Left hindlimb (tissue), 1 donor: ENCODE measurements around the gene RPL41.
A peak's percentile ranks its signal among the peaks of the same experiment; 100 is the strongest.
"Not testable (repeated sequence)": the region's sequence is repeated elsewhere in the genome, so short reads cannot be mapped to it uniquely, and the experiment has no call there.

Experiments
- DNase-seq: peaks from one replicate; pipeline ENCODE4 v3.0.0-alpha.2; 2018

Gene RPL41

GRCh38 chr12:56155256-56155845, 38.9 kb downstream of the RPL41 start:
- DNase-seq: no peak

- not testable (repeated sequence) for DNase-seq
These were observed 40.2 kb downstream of the RPL41 start for GRCh38 chr12:56156464-56157200.

- DNase-seq: peak; percentile 93
These were observed 41.0 kb downstream of the RPL41 start for GRCh38 chr12:56157201-56158028.

DNA sequence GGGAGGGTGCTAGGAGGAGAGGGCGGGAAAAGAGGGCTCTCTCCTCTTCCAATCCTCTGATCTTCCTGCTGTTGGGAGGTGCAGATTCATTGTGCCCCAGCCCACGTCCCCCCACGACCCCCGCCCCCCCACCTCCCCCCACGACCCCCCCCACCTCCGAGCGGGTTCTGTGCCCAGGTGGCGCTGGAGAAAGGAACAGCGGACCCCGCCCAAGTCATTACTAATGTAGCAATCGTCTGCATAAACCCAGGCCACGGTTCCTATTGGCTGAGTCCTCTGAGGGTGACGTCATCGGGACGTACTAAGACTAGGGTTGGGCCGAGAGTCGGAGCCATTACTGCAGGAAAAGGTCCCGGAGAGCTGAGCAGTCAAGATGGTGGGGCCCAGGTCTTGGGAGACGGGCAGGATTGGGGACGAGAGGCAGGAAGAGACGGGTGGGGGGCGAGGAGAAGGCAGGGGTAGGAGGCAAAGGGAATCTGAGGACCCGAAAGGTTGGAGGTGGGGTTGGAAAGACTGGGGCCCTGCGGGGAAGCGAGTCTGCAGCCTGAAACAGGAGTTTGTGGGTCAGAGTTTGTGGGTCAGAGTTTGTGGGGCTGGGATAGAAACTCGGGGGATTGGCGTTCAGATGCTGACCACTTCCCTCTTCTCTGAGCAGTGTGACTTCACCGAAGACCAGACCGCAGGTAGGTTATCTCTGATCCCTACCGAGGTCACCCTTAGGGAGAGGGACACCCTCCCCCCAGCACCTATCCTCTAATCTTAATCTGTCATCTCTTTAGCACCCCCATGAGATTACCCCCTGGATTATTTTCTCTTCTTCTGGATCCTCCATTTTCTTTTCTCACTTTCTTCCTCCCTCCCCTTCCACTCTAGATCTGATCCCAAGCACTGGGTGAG, 41.8 kb downstream of the RPL41 start, which contains the start of gene MYL6:
Gene MYL6 (plus strand): TSS at position 331 of the 897 bp plus-strand sequence. CDS start 43 bp downstream, at position 374.
- DNase-seq: peak; percentile 97

- DNase-seq: peak; percentile 73
These were observed 42.6 kb downstream of the RPL41 start for GRCh38 chr12:56158926-56159461.

GRCh38 chr12:56159482-56160192, 43.2 kb downstream of the RPL41 start:
- no peak for DNase-seq

DNA sequence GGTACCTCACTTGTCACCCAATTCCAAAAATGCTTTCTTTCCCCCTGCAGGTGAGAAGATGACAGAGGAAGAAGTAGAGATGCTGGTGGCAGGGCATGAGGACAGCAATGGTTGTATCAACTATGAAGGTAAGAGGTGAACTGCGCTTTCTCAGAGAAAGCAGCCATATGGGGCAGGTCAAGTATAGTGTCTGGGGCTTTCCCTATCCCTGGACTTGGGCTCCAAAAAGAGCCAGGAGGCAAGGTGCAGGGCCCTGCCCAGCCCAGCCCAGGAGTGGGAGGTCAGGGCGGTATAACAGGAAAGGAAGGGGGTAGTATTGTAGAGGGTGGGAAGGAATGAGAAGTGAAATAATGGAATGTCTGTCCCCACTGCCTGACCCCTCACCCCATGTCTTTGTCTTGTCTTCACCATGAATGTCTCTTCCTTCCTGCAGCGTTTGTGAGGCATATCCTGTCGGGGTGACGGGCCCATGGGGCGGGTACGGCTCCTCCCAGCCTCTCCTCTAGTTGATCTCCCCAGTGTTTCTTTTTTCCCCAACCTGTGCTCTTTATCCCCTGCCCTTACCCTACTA, 43.8 kb downstream of the RPL41 start:
- DNase-seq: no peak

DNA sequence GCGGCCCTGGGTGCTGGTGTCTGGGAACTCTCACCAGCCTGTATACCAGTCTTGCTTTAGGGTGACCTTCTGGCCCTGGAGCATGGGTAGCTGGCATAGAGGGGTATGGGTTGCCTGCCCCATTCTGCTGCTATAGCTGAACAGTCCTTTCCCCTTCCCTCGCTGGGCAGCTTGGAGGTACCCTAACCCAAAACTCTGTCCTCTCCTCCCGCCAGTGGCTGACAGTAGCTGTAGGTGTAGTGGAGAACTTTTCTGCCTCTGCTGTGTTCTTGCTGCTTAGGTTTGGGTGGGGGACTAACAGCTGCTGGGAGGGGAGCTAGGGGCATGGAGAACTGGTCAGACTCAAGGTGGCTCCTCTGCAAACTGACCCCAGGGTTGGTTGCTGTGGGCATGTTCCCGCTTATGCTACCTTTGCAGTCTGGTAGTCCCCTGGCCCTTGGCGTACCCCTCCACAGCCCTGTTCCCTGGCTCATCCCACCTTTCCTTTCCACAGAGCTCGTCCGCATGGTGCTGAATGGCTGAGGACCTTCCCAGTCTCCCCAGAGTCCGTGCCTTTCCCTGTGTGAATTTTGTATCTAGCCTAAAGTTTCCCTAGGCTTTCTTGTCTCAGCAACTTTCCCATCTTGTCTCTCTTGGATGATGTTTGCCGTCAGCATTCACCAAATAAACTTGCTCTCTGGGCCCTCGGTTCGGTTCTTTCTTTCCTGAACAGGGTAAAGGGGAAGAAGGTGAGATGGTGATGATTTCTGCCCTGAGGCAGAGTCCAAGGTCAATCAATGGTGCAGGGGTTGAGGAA, 44.7 kb downstream of the RPL41 start:
- no peak for DNase-seq

DNA sequence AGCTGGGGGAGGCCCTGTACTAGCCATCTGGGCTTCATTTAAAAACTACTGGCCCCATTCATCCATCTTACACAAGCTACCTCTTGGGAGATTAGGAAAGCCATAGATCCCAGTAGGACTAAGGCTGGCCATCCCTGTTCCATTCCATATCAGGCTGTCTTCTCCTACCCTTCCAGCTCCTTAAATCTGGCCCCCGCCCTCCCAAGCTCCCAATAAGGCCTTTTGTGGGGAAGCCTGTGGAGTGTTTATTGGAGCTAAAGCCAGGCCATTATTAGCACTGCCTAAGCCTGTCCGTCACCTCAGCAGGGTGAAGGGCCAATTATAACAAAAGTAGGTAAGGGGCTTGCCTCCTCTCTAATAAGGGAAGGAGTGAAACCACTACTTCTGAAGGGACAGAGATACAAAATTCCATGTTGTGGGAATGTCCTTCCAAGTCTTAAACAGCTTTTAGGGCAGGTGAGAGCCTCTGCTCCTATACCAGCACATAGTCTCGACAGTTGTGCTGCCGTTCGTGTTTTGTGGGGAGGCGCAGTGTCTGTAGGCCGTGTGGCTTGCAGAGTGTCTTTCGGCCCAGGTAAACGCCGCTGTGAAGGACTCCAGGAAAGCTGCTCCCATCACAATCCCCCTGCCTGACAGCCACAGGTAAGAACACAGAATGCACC, 45.4 kb downstream of the RPL41 start:
- DNase-seq: no peak

DNA sequence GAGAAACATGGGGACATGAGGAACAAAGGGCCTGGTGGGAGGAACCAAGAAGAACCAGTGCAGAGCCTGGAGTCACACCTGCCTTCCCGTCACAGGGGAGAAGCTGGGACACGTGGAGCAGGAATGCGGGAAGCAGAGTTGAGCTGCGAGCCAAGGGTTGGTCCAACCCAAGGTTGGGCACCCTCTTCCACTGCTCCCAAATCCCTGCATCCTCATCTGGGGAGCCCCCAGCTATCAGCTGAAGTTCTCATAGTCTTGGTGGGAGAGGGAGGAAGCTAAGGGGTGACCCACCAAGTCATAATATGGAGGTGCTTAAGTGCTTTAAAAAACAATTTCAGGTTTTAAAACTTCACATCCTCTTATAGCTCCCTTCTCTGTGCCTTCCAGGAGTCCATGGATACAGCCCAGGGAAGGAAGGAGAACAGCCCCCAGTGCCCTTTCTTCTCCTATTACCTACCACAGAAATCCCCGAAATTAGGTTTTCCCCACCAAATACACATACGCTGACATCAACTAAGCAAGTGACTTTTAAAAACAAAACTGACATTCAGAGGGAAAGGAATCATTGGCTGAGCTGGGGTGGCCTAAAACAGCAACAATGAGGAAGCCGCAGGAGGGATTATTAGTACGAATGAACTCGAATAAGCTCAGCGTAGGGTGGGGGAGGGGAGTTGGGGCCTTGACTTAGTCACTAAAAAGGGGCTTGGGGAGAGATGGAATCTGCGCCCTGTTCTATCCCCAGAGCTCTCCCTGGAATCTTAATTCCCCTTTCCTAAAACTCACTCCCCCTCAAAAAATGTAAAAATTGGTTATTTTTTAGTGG, 46.2 kb downstream of the RPL41 start:
- peak; percentile 21 for DNase-seq

GRCh38 chr12:56163533-56164344, 47.3 kb downstream of the RPL41 start:
- DNase-seq: no peak

DNA sequence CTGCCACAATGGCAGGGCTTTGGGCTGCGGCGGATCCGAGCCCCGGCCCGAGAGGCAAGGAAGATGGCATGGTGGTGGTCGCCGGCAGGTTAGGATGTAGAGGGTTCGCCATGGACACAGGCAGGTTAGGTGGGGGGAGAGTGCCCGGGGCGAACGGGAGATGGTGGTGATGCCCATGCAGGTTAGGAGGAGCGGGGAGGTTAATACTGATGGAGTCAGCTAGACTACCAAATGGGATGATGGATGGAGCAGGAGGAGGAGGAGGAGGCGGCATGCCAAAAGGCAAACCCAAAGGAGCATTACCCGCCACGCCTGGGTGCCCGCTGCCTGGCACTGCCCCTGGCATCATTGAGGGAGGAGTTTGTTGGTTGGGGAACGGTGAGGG, 47.9 kb downstream of the RPL41 start:
- no peak for DNase-seq

DNA sequence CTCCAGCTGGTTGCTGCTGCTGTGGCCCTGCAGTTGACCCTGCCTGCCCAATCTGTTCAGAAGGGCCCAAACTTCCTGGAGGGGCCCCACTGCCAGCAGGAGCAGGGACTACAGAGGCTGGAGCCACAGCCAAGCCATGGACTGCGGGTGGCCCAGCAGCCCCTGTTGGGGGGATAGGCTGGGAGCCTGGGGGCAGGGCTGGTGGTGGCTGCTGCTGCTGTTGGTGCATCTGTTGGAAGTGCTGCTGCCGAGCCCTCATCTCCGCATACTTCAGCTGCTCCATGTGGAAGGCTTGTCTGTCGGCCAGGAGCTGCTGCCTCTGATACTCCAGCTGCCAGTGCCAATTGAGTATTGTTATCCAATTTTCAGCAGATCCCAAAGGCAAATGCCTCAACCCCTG, 48.9 kb downstream of the RPL41 start:
- no peak for DNase-seq
